Activated T-helper 1 cell treated with anti-CD3 and anti-CD28 coated beads, Interleukin-12 subunit alpha, Interleukin-12 subunit beta, Interleukin-2, Interleukin-4 antibody, amounts not matched to agents 30 ng/mL and 10 ng/mL and 1 ng/mL, durations not matched to agents 14 hours and 24 hours and 36 hours (primary cell): ENCODE results near the gene C3orf20. TPM values are rescaled to one million over a fixed set of nuclear protein-coding genes. Genes with fewer than 3 reads are reported as not detected.
"Not testable (repeated sequence)": the region's sequence is repeated elsewhere in the genome, so short reads cannot be mapped to it uniquely, and the experiment has no call there.

ENCODE experiments used
- DNase-seq: peaks from one replicate; pipeline ENCODE4 v3.0.0; 2021; ENCODE audit warnings: low spot score
- H3K27ac Mint-ChIP-seq: one replicate; pipeline ENCODE4 v1.8.0; 2021; ENCODE audit warnings: mild to moderate bottlenecking, mixed read lengths
- H3K27me3 Mint-ChIP-seq: one replicate; pipeline ENCODE4 v1.8.0; 2022; ENCODE audit warnings: mild to moderate bottlenecking, moderate library complexity, mixed read lengths; ENCODE audit not compliant: insufficient read depth
- H3K36me3 Mint-ChIP-seq: one replicate; pipeline ENCODE4 v1.8.0; 2021; ENCODE audit warnings: low read depth, mixed read lengths
- H3K4me1 Mint-ChIP-seq: one replicate; pipeline ENCODE4 v1.8.0; 2021; ENCODE audit warnings: low read depth, mixed read lengths
- H3K4me3 Mint-ChIP-seq: one replicate; pipeline ENCODE4 v1.8.0; 2021; ENCODE audit warnings: mild to moderate bottlenecking, moderate library complexity, mixed read lengths
- H3K9me3 Mint-ChIP-seq: one replicate; pipeline ENCODE4 v1.8.0; 2021; ENCODE audit warnings: mixed read lengths
- intact Hi-C: fragments of 100-400 bp; cut with micrococcal nuclease; formaldehyde crosslinking; loops from one replicate; pipeline ENCODE4 v1.15.1; 2024
- total RNA-seq: library from RNA; stranded (reverse); gene quantifications from 2 replicates; pipeline ENCODE4 v1.2.3, GENCODE V29; 2022

Gene C3orf20
- total RNA-seq, 1 donor from 2014 or later: 0.26 TPM

- Mint-ChIP-seq H3K36me3 (no peaks in the 10 kb centered on the region), H3K4me1 (no peaks in the 10 kb centered on the region), H3K4me3 (no peak overlapping the region), H3K27ac (no peak overlapping the region), H3K9me3 (no peaks in the 10 kb centered on the region), H3K27me3 (peaks cover 15% of the 10 kb centered on the region)
- intact Hi-C loops: no loop called here
- no peak for DNase-seq
Observed at GRCh38 chr3:14640157-14640562, 34.8 kb upstream of the C3orf20 start.

GRCh38 chr3:14640734-14641133 lies 34.2 kb upstream of the C3orf20 start:
- DNase-seq: no peak
- peaks cover 13% of the 10 kb centered on the region for H3K27me3 Mint-ChIP-seq
- intact Hi-C loops: no loop called here
- no peaks in the 10 kb centered on the region for H3K4me1 Mint-ChIP-seq
- no peak overlapping the region for H3K4me3 Mint-ChIP-seq
- H3K27ac Mint-ChIP-seq: no peak overlapping the region
- H3K36me3 Mint-ChIP-seq: no peaks in the 10 kb centered on the region
- no peaks in the 10 kb centered on the region for H3K9me3 Mint-ChIP-seq

GRCh38 chr3:14641346-14641745 lies 33.6 kb upstream of the C3orf20 start:
- intact Hi-C loops: no loop called here
- no peaks in the 10 kb centered on the region for H3K9me3 Mint-ChIP-seq
- H3K36me3 Mint-ChIP-seq: no peaks in the 10 kb centered on the region
- DNase-seq: no peak
- H3K4me3 Mint-ChIP-seq: no peak overlapping the region
- H3K27me3 Mint-ChIP-seq: peaks cover 13% of the 10 kb centered on the region
- no peaks in the 10 kb centered on the region for H3K4me1 Mint-ChIP-seq
- no peak overlapping the region for H3K27ac Mint-ChIP-seq

- peaks cover 2% of the 10 kb centered on the region for H3K9me3 Mint-ChIP-seq
- peaks cover 13% of the 10 kb centered on the region for H3K27me3 Mint-ChIP-seq
- intact Hi-C loops: no loop called here
- no peak overlapping the region for H3K27ac Mint-ChIP-seq
- H3K4me1 Mint-ChIP-seq: peaks cover 7% of the 10 kb centered on the region
- H3K36me3 Mint-ChIP-seq: peaks cover 2% of the 10 kb centered on the region
- H3K4me3 Mint-ChIP-seq: no peak overlapping the region
- no peak for DNase-seq
Observed at GRCh38 chr3:14645453-14645852, 29.5 kb upstream of the C3orf20 start.

- H3K4me3 Mint-ChIP-seq: no peak overlapping the region
Observed at GRCh38 chr3:14646131-14646573, 28.8 kb upstream of the C3orf20 start.

GRCh38 chr3:14646589-14647413 lies 28.1 kb upstream of the C3orf20 start:
- intact Hi-C loops: no loop called here
- H3K9me3 Mint-ChIP-seq: peaks cover 4% of the 10 kb centered on the region
- peaks cover 6% of the 10 kb centered on the region for H3K36me3 Mint-ChIP-seq
- H3K4me3 Mint-ChIP-seq: no peak overlapping the region
- peaks cover 12% of the 10 kb centered on the region for H3K27me3 Mint-ChIP-seq
- peaks cover 11% of the 10 kb centered on the region for H3K4me1 Mint-ChIP-seq
- no peak overlapping the region for H3K27ac Mint-ChIP-seq
- DNase-seq: no peak

More at GRCh38 chr3:14646131-14646573, 28.8 kb upstream of the C3orf20 start:
- H3K27ac Mint-ChIP-seq: no peak overlapping the region
- H3K4me1 Mint-ChIP-seq: peaks cover 11% of the 10 kb centered on the region
- intact Hi-C loops: no loop called here
- peaks cover 4% of the 10 kb centered on the region for H3K36me3 Mint-ChIP-seq
- H3K27me3 Mint-ChIP-seq: peaks cover 13% of the 10 kb centered on the region
- no peak for DNase-seq
- H3K9me3 Mint-ChIP-seq: peaks cover 4% of the 10 kb centered on the region

- DNase-seq: no peak
- H3K4me1 Mint-ChIP-seq: peaks cover 24% of the 10 kb centered on the region
- H3K27ac Mint-ChIP-seq: no peak overlapping the region
- peaks cover 6% of the 10 kb centered on the region for H3K27me3 Mint-ChIP-seq
- intact Hi-C loops: no loop called here
- H3K36me3 Mint-ChIP-seq: peaks cover 9% of the 10 kb centered on the region
- H3K9me3 Mint-ChIP-seq: peaks cover 4% of the 10 kb centered on the region
- peak overlapping the region; percentile 20 for H3K4me3 Mint-ChIP-seq
Observed at GRCh38 chr3:14647976-14648955, 26.7 kb upstream of the C3orf20 start.

- no peak overlapping the region for H3K4me3 Mint-ChIP-seq
Observed at GRCh38 chr3:14649466-14649865, 25.5 kb upstream of the C3orf20 start.

GRCh38 chr3:14650193-14650592 lies 24.7 kb upstream of the C3orf20 start:
- Mint-ChIP-seq H3K4me1 (peaks cover 34% of the 10 kb centered on the region), H3K36me3 (peaks cover 16% of the 10 kb centered on the region), H3K9me3 (peaks cover 4% of the 10 kb centered on the region), H3K27me3 (peaks cover 5% of the 10 kb centered on the region), H3K27ac (peak overlapping the region; percentile 90), H3K4me3 (peak overlapping the region; percentile 99)
- no peak for DNase-seq
- intact Hi-C loops: loop anchor here (2.0 to 10.0 kb wide), 3 partner anchors 557 to 1165 kb away; partner anchors contain the start of genes CAPN7 and HDAC11

More at GRCh38 chr3:14649466-14649865, 25.5 kb upstream of the C3orf20 start:
- peaks cover 12% of the 10 kb centered on the region for H3K36me3 Mint-ChIP-seq
- intact Hi-C loops: no loop called here
- DNase-seq: no peak
- H3K27ac Mint-ChIP-seq: no peak overlapping the region
- H3K27me3 Mint-ChIP-seq: peaks cover 6% of the 10 kb centered on the region
- peaks cover 4% of the 10 kb centered on the region for H3K9me3 Mint-ChIP-seq
- peaks cover 33% of the 10 kb centered on the region for H3K4me1 Mint-ChIP-seq

- Mint-ChIP-seq H3K9me3 (peaks cover 4% of the 10 kb centered on the region), H3K27me3 (peaks cover 4% of the 10 kb centered on the region), H3K4me1 (peaks cover 38% of the 10 kb centered on the region), H3K36me3 (peaks cover 21% of the 10 kb centered on the region), H3K4me3 (peak within 1 kb of the TSS; percentile 99), H3K27ac (peak within 1 kb of the TSS; percentile 90)
- intact Hi-C loops: loop anchor here (1.0 to 10.0 kb wide), 10 partner anchors 249 to 1167 kb away; partner anchors contain the start of genes BTD, CAPN7, CHCHD4 and HACL1
- peak; percentile 94 for DNase-seq
Observed at GRCh38 chr3:14651440-14652251, 23.3 kb upstream of the C3orf20 start, which contains the start of gene CCDC174. CCDC174 (plus strand) TSS chr3:14651762; CDS start chr3:14651837, 75 bp downstream.

- intact Hi-C loops: loop anchor here (5.0 to 10.0 kb wide), 2 partner anchors 755 to 1168 kb away; partner anchors contain the start of gene HDAC11
- Mint-ChIP-seq H3K4me3 (peak overlapping the region; percentile 99), H3K27ac (peak overlapping the region; percentile 90), H3K36me3 (peaks cover 28% of the 10 kb centered on the region), H3K4me1 (peaks cover 42% of the 10 kb centered on the region)
- H3K9me3 Mint-ChIP-seq, DNase-seq, H3K27me3 Mint-ChIP-seq: not testable (repeated sequence)
Observed at GRCh38 chr3:14652360-14652907, 22.5 kb upstream of the C3orf20 start.
